Caco-2 (cell line): ENCODE data around the gene XXYLT1. TPM values are rescaled to one million over a fixed set of nuclear protein-coding genes. Genes with fewer than 3 reads are reported as not detected.

Experiments used
- BruUV-seq: library from RNA; stranded (reverse); fragments of 400-500 nt; replicated peaks from 2 replicates; lab custom pipeline; 2021; lab: Mats Ljungman, UMichigan
- CTCF ChIA-PET: fragments of 300-600 bp; sonication (Branson Sonifier 250); formaldehyde crosslinking; loops from one replicate; lab custom pipeline; 2022; ENCODE audit warnings: antibody characterized with exemption; lab: Charles Lee
- POLR2A ChIA-PET: fragments of 300-600 bp; sonication (Branson Sonifier 250); formaldehyde crosslinking; loops from one replicate; lab custom pipeline; 2022; ENCODE audit warnings: antibody characterized with exemption; lab: Charles Lee
- DNase-seq, 2 experiments: peaks; one replicate each; pipeline versions ENCODE4 v3.0.0 to v3.0.0-alpha.2; 2020 to 2022
- H3K27me3 ChIP-seq: replicated peaks from 2 replicates; pipeline ENCODE4 v1.6.0; 2011; ENCODE audit warnings: low read length; ENCODE audit not compliant: control insufficient read depth, insufficient read depth
- H3K36me3 ChIP-seq: 2 replicates; pipeline ENCODE4 v1.5.1; 2011; ENCODE audit warnings: low read length; ENCODE audit not compliant: control insufficient read depth, insufficient read depth
- H3K4me1 ChIP-seq: fragments of 250-450 bp; sonication (Bioruptor Pico); 2 replicates; pipeline ENCODE4 v1.5.1; 2020; ENCODE audit warnings: mild to moderate bottlenecking
- H3K4me3 ChIP-seq: 2 replicates; pipeline ENCODE4 v1.5.1; 2011; ENCODE audit warnings: low read depth, mild to moderate bottlenecking, control low read depth, low read length
- H3K9me3 ChIP-seq: fragments of 250-450 bp; sonication (Bioruptor Pico); 2 replicates; pipeline ENCODE4 v1.5.1; 2020; ENCODE audit warnings: mild to moderate bottlenecking, moderate library complexity
- H3K27ac Mint-ChIP-seq: one replicate; pipeline ENCODE4 v1.8.0; 2022; ENCODE audit warnings: mixed read lengths; ENCODE audit not compliant: unreplicated experiment
- H3K27me3 Mint-ChIP-seq: one replicate; pipeline ENCODE4 v1.8.0; 2022; ENCODE audit warnings: mixed read lengths; ENCODE audit not compliant: insufficient read depth, unreplicated experiment
- H3K36me3 Mint-ChIP-seq: one replicate; pipeline ENCODE4 v1.8.0; 2022; ENCODE audit warnings: mild to moderate bottlenecking, mixed read lengths; ENCODE audit not compliant: insufficient read depth, unreplicated experiment
- H3K4me1 Mint-ChIP-seq: one replicate; pipeline ENCODE4 v1.8.0; 2022; ENCODE audit warnings: low read depth, mixed read lengths; ENCODE audit not compliant: unreplicated experiment
- H3K4me3 Mint-ChIP-seq: one replicate; pipeline ENCODE4 v1.8.0; 2022; ENCODE audit warnings: mild to moderate bottlenecking, moderate library complexity, mixed read lengths; ENCODE audit not compliant: unreplicated experiment
- H3K9me3 Mint-ChIP-seq: one replicate; pipeline ENCODE4 v1.8.0; 2022; ENCODE audit warnings: mixed read lengths; ENCODE audit not compliant: unreplicated experiment
- intact Hi-C: fragments of 100-400 bp; cut with micrococcal nuclease; formaldehyde crosslinking; loops from one replicate; pipeline ENCODE4 v1.10.0; 2022; ENCODE audit not compliant: unreplicated experiment
- total RNA-seq: library from RNA; stranded (reverse); gene quantifications from 2 replicates; pipeline ENCODE4 v1.2.3, GENCODE V29; 2022
- TF ChIP-seq, protein P1 (sequence below), 2 experiments: fragments of 200-600 bp in 1 of 2; IDR thresholded peaks; 1 replicate in 1 of 2; 2 replicates in 1 of 2; pipeline versions ENCODE4 v1.5.1 to v1.8.0; 2011 to 2022; ENCODE audit warnings: antibody characterized with exemption in 1 of 2, control low read depth in 1 of 2, inconsistent platforms in 1 of 2, low read depth in 1 of 2, low read length in 1 of 2, mild to moderate bottlenecking in 1 of 2, moderate library complexity in 1 of 2; ENCODE audit not compliant: insufficient read depth in 1 of 2, severe bottlenecking in 1 of 2, unreplicated experiment in 1 of 2

XXYLT1 gene
- total RNA-seq, 1 experiment from 2014 or later, result 14.2 TPM

- Mint-ChIP-seq H3K36me3 (no peaks in the 10 kb centered on the region), H3K4me1 (peaks cover 17% of the 10 kb centered on the region), H3K9me3 (no peaks in the 10 kb centered on the region), H3K27me3 (no peaks in the 10 kb centered on the region), H3K27ac (peak overlapping the region; percentile 57), H3K4me3 (no peak overlapping the region)
- ChIA-PET POLR2A (no interaction called here), CTCF (no interaction called here)
- H3K36me3 ChIP-seq, result no peaks in the 10 kb centered on the region
- TF ChIP-seq, protein P1, sequence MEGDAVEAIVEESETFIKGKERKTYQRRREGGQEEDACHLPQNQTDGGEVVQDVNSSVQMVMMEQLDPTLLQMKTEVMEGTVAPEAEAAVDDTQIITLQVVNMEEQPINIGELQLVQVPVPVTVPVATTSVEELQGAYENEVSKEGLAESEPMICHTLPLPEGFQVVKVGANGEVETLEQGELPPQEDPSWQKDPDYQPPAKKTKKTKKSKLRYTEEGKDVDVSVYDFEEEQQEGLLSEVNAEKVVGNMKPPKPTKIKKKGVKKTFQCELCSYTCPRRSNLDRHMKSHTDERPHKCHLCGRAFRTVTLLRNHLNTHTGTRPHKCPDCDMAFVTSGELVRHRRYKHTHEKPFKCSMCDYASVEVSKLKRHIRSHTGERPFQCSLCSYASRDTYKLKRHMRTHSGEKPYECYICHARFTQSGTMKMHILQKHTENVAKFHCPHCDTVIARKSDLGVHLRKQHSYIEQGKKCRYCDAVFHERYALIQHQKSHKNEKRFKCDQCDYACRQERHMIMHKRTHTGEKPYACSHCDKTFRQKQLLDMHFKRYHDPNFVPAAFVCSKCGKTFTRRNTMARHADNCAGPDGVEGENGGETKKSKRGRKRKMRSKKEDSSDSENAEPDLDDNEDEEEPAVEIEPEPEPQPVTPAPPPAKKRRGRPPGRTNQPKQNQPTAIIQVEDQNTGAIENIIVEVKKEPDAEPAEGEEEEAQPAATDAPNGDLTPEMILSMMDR (IDR thresholded peaks at IDR 0.05; ENCODE audit: insufficient read depth in 1 of 2, low read depth in 1 of 2, low read length in 1 of 2, severe bottlenecking in 1 of 2, unreplicated experiment in 1 of 2), result no peak
- H3K4me3 ChIP-seq, result no peak overlapping the region
- peaks cover 3% of the 10 kb centered on the region; the same call in 1 of the 2 replicates for H3K4me1 ChIP-seq
- no peak for DNase-seq
- H3K9me3 ChIP-seq, result no peaks in the 10 kb centered on the region
- intact Hi-C loops, result no loop called here
- BruUV-seq, result no TSS peak
- H3K27me3 ChIP-seq, result no peaks in the 10 kb centered on the region
These were observed 173.4 kb downstream of the XXYLT1 start for GRCh38 chr3:195097331-195098255.

GRCh38 chr3:195096484-195097330 is 174.3 kb downstream of the XXYLT1 start:
- TF ChIP-seq, protein P1 (IDR thresholded peaks at IDR 0.05; ENCODE audit: insufficient read depth in 1 of 2, low read depth in 1 of 2, low read length in 1 of 2, severe bottlenecking in 1 of 2, unreplicated experiment in 1 of 2), result no peak
- no peaks in the 10 kb centered on the region for H3K9me3 Mint-ChIP-seq
- H3K4me1 Mint-ChIP-seq, result peaks cover 17% of the 10 kb centered on the region
- CTCF ChIA-PET, result no interaction called here
- no peaks in the 10 kb centered on the region for H3K36me3 Mint-ChIP-seq
- Histone ChIP-seq H3K36me3 (no peaks in the 10 kb centered on the region), H3K27me3 (no peaks in the 10 kb centered on the region), H3K9me3 (no peaks in the 10 kb centered on the region), H3K4me3 (no peak overlapping the region), H3K4me1 (0 out of 2 replicates have a peak, but pooled peaks cover 3% of the 10 kb centered on the region)
- H3K4me3 Mint-ChIP-seq, result no peak overlapping the region
- DNase-seq, result no peak
- H3K27me3 Mint-ChIP-seq, result no peaks in the 10 kb centered on the region
- no peak overlapping the region for H3K27ac Mint-ChIP-seq
- intact Hi-C loops, result no loop called here
- POLR2A ChIA-PET, result no interaction called here
- no TSS peak for BruUV-seq

- Mint-ChIP-seq H3K9me3 (no peaks in the 10 kb centered on the region), H3K4me1 (peaks cover 17% of the 10 kb centered on the region), H3K27ac (no peak overlapping the region), H3K36me3 (no peaks in the 10 kb centered on the region), H3K4me3 (no peak overlapping the region), H3K27me3 (no peaks in the 10 kb centered on the region)
- ChIA-PET POLR2A (no interaction called here), CTCF (no interaction called here)
- Histone ChIP-seq H3K4me1 (0 out of 2 replicates have a peak, but pooled peaks cover 3% of the 10 kb centered on the region), H3K36me3 (no peaks in the 10 kb centered on the region), H3K4me3 (no peak overlapping the region), H3K9me3 (no peaks in the 10 kb centered on the region), H3K27me3 (no peaks in the 10 kb centered on the region)
- TF ChIP-seq, protein P1 (IDR thresholded peaks at IDR 0.05; ENCODE audit: insufficient read depth in 1 of 2, low read depth in 1 of 2, low read length in 1 of 2, severe bottlenecking in 1 of 2, unreplicated experiment in 1 of 2), result no peak
- no TSS peak for BruUV-seq
- DNase-seq, result no peak
- intact Hi-C loops, result no loop called here
These were observed 174.9 kb downstream of the XXYLT1 start for GRCh38 chr3:195096053-195096452.
